Measurements from ENCODE around the gene MEGF6. TPM values are rescaled to one million over a fixed set of nuclear protein-coding genes. Genes with fewer than 3 reads are reported as not detected.
A peak's percentile ranks its signal among the peaks of the same experiment; 100 is the strongest.

The MEGF6 gene
- total and polyA plus RNA-seq, 2 of the 8 experiments (the other 6 are each of a cell fraction or from before 2014, with no cell fraction given): 4.1 to 14.8 TPM

GRCh38 chr1:3498986-3499385, 112.3 kb downstream of the MEGF6 start:
- Histone ChIP-seq H4K5ac (ENCODE audit: insufficient read length, low read depth, low read length) (no peak overlapping the region), H2BK12ac (ENCODE audit: low read depth, low read length) (no peak overlapping the region), H4K91ac (replicated peaks; ENCODE audit: insufficient read length, low read length) (no peak overlapping the region), H3K23ac (ENCODE audit: insufficient read length) (no peak overlapping the region), H2AK5ac (ENCODE audit: low read depth, low read length) (no peak overlapping the region), H2BK120ac (replicated peaks; ENCODE audit: low read depth, low read length) (no peak overlapping the region), H2BK15ac (ENCODE audit: low read length) (no peak overlapping the region), H2BK20ac (ENCODE audit: low read length) (no peak overlapping the region), H2BK5ac (ENCODE audit: low read depth, low read length) (no peak overlapping the region), H3K79me1 (ENCODE audit: low read depth, low read length) (no peaks in the 10 kb centered on the region; the same call in 1 of the 2 replicates), H3K14ac (ENCODE audit: insufficient read length) (no peak overlapping the region), H3K36me3 (ENCODE audit: control insufficient read depth in 2 of 4, insufficient read depth in 4 of 4, low read length in 3 of 4) (no peaks in the 10 kb centered on the region; a peak in 2 of 8 replicates), H3K18ac (ENCODE audit: extremely low read depth, low read length) (no peak overlapping the region), H3K27me3 (replicated peaks in 1 of 4; ENCODE audit: control insufficient read depth in 3 of 4, extremely low read depth in 1 of 4, insufficient read depth in 3 of 4, low read length in 3 of 4) (no peaks in the 10 kb centered on the region), H3K4ac (replicated peaks; ENCODE audit: insufficient read length, low read depth, low read length) (no peak overlapping the region), H3K56ac (replicated peaks; ENCODE audit: insufficient read length, low read depth, low read length) (no peak overlapping the region), H4K20me1 (replicated peaks in 1 of 2; ENCODE audit: control insufficient read depth in 1 of 2, insufficient read depth in 2 of 2, low read length in 2 of 2) (peaks cover 2 to 17% of the 10 kb centered on the region in 2 experiments), H3K4me1 (replicated peaks in 1 of 4; ENCODE audit: control insufficient read depth in 3 of 4, insufficient read depth in 4 of 4, low read length in 3 of 4) (peaks cover 0 to 4% (median 0%) of the 10 kb centered on the region in 4 experiments; a peak in 1 of 7 replicates), H3K27ac (ENCODE audit: low read depth, low read length) (no peak overlapping the region), H2AFZ (ENCODE audit: low read length) (no peak overlapping the region), H3K4me3 (ENCODE audit: extremely low read depth in 1 of 4, insufficient read depth in 2 of 4, low read depth in 3 of 4, low read length in 4 of 4) (no peak overlapping the region), H3K9me3 (ENCODE audit: insufficient read depth in 2 of 2, low read depth in 1 of 2, low read length in 1 of 2) (no peaks in the 10 kb centered on the region), H3K23me2 (ENCODE audit: low read depth, low read length) (no peaks in the 10 kb centered on the region), H3K4me2 (ENCODE audit: insufficient read depth in 1 of 2, low read depth in 2 of 2, low read length in 2 of 2) (no peak overlapping the region), H3K79me2 (ENCODE audit: control insufficient read depth in 1 of 2, insufficient read depth in 2 of 2, low read length in 2 of 2) (no peaks in the 10 kb centered on the region), H3K9ac (replicated peaks in 1 of 4; ENCODE audit: extremely low read depth in 1 of 4, low read depth in 3 of 4, low read length in 3 of 4) (no peak overlapping the region), H4K8ac (ENCODE audit: extremely low read depth, insufficient read depth, low read length) (0 out of 2 replicates have a peak overlapping the region, but pooled peaks have one; percentile 5)
- no peak for TF ChIP-seq CTCF (IDR thresholded peaks at IDR 0.05; ENCODE audit: control extremely low read depth in 1 of 3, insufficient read depth in 1 of 3, low read depth in 1 of 3, low read length in 3 of 3)
- no peak for TF ChIP-seq RAD21 (IDR thresholded peaks at IDR 0.05 in 1 of 2, conservative IDR thresholded peaks at IDR 0.05 in 1 of 2; ENCODE audit: low read depth in 2 of 2, low read length in 2 of 2)
- TF ChIP-seq EZH2 (IDR thresholded peaks at IDR 0.05; ENCODE audit: low read depth, low read length, severe bottlenecking): no peak
- no peak for TF ChIP-seq TAF1 (IDR thresholded peaks at IDR 0.05; ENCODE audit: low read depth, low read length)
- TF ChIP-seq EP300 (IDR thresholded peaks at IDR 0.05; ENCODE audit: borderline replicate concordance in 1 of 2, low read depth in 2 of 2, low read length in 2 of 2): no peak
- TF ChIP-seq CTBP2 (IDR thresholded peaks at IDR 0.05; ENCODE audit: borderline replicate concordance, insufficient read depth, insufficient read length, low read length): no peak
- TF ChIP-seq SIX5 (IDR thresholded peaks at IDR 0.05; ENCODE audit: low read depth, low read length): no peak
- FAIRE-seq: no peak
- POLR2A ChIA-PET (ENCODE audit: partially characterized antibody): interaction anchor here (0.7 kb wide), 1 partner anchor 16 kb away, joined by 3 read pairs; no protein-coding TSS in a partner anchor
- WGBS, 2 experiments (ENCODE audit: extremely low coverage in 1 of 2, insufficient coverage in 1 of 2, insufficient read length in 1 of 2, insufficient replicate concordance in 2 of 2, low coverage in 1 of 2, low lambda C conversion rate in 2 of 2, missing lambda C conversion rate in 1 of 2): 88% methylated on average over 8 of the region's 8 CpGs; no CpG with 5 or more reads in 1 of the 2 experiments
- DNase-seq (ENCODE audit: low read depth in 1 of 2, low spot score in 2 of 2): no peak
- CTCF ChIA-PET (ENCODE audit: partially characterized antibody): interaction anchor here (0.8 to 2.8 kb wide), 7 partner anchors 19 to 117 kb away, joined by 3 to 9 read pairs (median 3); no protein-coding TSS in a partner anchor

Data from H1 (cell line).